Brain pericyte (primary cell): ENCODE data around the gene RELCH.

Source experiments
- DNase-seq: peaks from one replicate; pipeline ENCODE4 v3.0.0-alpha.2; 2012; ENCODE audit warnings: low read depth, low spot score

Gene RELCH

DNA sequence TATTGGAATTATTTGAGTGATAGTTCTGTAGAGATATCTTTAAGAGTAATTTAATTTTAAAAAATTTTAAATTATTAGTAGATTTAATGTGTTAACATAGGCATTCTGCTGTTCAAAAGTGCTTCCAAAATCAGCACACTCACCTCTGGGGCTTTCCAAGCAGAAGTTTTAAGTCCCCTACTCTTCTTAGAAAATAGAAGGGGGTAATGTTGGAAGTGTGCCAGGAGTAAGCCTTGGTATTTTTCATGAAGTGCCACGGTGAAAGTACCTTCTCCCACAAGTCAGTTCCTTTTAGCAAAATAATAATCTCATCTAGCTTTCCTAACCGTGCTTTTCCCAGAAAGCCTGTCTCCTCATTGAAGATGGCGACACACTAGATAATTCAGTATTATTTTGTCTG lies 134.1 kb downstream of the RELCH start:
- no peak for DNase-seq

DNA sequence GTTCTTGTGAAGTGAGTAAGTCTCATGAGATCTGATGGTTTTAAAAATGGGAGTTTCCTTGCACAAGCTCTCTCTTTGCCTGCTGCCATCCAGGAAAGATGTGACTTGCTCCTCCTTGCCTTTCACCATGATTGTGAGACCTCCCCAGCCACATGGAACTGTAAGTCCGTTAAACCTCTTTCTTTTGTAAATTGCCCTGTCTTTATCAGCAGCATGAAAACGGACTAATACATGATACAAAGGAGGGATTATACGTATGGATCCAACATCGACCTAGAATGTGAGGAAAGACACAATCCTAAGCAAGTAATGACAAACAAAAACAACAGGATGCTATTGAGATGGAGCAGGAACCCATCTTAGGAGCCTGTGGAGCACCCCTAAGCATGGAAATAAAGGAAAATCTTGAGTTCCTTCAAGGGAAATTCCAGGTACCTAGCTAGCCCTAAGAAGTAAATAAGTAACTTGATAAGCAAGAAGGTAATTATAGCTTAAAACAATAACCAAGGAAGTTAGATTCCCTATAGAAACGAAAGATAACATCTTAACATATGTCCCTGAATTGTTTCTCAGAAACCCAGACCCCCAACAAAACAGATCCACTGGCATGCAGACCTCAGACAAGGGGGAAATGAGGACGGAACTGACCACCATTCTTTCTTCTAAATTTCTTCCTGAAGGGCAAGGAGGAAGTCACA lies 136.6 kb downstream of the RELCH start:
- DNase-seq = no peak

DNA sequence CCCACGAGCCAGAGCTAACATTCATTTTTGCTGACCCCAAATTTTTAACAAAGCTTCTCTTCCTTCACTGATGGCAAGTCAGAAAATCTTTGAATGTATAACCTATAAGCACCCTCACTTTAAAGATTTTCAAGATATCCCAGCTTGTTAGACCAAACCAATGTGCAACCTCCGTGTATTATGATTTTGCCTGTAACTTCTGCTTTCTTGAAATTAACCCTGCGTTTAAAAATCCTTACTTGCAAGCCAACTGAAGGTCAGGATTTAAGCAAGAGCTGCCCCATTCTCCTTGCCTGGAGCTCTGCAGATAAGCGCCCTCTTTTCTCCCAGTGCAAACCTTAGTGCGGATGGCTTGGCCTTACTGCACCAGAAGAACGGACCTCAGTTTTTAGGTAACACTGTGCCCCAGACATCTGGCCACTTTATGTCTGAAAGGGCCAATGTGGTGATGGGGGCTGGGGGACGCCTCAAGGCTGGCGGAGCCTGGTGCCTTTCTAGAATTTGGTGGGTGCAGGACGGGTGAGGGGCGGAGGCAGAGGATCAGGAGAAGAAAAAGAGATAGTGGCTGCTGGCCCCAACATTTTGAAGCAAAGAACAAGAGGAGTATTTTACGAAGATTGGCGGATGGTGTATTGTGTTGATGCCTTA lies 137.2 kb downstream of the RELCH start:
- DNase-seq = no peak

- no peak for DNase-seq
Measured at GRCh38 chr18:62324917-62325805, 138.1 kb downstream of the RELCH start, which contains the start of gene TNFRSF11A. TNFRSF11A (plus strand) TSS chr18:62325310; CDS start chr18:62325353, 43 bp downstream.

DNA sequence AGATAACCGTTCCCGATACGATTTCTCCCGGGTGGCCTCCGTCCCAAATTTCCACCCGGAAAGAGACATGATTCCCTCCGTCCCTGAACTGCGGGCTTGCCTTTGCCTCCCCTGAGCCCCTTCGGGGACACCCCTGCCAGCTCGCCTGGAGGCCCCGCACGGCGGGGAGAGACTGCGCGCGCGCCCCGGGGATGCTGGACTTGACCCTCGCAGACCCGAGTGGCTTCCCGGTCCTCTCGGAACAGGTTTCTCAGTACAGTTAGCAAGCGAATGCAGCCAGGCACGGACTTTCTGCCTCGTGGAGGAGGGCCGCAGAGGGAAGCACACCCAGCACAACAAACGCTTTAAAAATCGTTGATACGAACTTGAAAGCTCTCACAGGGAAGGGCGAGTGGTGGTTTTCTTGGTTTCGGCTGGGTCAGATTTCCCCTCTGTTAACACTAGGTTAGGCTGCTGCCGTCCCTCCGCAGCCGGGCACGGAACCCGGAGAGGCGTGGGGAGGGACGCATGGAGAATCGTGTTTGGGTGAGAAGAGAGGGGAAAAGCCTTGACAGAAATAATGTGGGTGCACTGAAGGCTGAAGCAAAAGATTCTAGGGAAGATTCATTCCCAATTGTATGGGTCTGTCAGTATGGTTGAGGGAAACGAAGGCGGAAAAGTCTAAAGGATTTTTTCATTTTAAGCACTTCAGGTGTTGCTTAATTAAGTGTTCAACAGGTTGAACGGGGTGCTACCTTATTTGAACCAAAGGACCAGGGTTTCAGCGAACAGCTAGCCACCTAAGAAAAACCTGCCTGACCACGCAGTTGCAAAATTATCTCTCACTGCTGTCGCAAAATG lies 139.0 kb downstream of the RELCH start:
- no peak for DNase-seq

GRCh38 chr18:62326646-62327348 lies 139.7 kb downstream of the RELCH start:
- DNase-seq = no peak

- no peak for DNase-seq
Measured at GRCh38 chr18:62327977-62328376, 140.9 kb downstream of the RELCH start.

GRCh38 chr18:62328586-62329525 lies 141.8 kb downstream of the RELCH start:
- DNase-seq = no peak

GRCh38 chr18:62329691-62330454 lies 142.8 kb downstream of the RELCH start:
- DNase-seq = no peak

GRCh38 chr18:62330650-62331049 lies 143.6 kb downstream of the RELCH start:
- no peak for DNase-seq

- DNase-seq = no peak
Measured at GRCh38 chr18:62331581-62332356, 144.7 kb downstream of the RELCH start.

DNA sequence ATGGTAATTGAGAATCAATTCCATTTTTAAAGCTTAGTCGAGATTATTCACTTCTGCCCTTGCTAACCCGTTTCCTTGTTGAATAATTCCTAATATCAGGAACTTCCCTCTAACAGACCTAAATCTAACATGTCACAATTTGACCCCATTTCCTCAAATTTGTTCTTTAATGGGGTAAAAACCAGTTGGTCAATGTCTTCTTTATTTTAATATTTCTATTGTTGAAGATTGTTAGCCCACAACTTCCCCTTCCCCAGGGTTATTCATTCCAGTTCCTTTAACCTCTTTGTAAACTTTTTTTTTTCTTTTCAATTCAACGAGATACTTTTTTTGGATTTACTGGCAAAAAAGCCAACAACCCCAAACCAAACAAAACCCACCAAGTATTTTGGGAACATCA lies 145.4 kb downstream of the RELCH start:
- DNase-seq = no peak

- DNase-seq = no peak
Measured at GRCh38 chr18:62332964-62333695, 146.1 kb downstream of the RELCH start.

DNA sequence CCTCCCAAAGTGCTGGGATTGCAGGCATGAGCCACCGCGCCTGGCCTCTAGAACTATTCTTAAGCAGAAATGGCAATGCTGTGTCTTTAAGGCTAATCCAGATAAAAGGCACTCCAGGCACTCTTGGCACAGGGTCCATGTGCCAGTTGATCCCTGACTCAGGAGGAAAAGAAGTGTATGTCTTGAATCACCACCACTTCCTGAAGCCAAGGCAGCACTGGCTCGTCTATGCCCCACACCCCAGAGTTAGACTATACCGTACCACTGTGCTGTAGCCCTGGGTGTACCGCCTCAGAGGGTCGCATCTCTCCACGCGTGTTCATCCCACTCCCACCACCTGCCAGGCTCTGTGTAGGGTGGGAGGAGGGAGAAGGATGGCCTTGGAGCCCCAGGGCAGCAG lies 147.1 kb downstream of the RELCH start:
- DNase-seq = no peak

DNA sequence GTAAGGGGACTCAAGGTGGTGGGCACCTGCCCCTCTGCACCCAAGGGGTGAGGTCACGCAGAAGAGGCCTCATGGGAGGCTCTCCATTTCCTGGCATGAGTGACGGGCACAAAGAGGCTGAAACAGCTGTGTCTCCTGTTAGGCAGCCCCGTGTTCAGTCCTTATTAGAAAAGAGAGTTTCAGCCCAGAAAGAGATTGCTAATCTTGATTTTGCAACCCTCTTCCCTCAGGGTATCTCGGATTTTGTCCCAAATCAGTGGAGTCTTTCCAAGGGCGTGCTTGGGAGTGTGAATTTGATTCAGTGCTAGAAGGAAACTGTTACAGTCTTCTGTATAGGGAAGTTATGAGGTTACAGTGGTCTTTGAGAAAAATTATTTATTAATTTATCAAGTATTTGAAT lies 148.4 kb downstream of the RELCH start:
- no peak for DNase-seq

DNA sequence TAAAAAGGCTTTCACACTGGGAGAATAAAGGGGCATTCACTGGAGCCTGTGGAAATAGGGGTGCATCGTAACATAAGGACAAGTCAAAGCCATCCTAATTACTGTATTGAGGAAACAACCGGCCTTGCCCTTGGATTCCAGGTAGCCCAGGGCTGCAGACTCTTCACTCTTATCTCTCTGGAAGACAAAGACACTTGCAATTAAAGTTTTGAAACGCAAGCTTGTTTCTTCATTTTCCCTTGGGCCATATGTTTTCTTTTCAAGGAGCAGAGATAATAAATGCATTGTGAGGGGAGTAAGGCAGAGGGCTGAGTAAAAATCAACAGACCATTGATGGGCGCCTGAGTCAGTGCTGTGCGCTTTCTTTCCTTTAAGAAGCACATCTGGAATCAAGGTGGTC lies 149.6 kb downstream of the RELCH start:
- DNase-seq = no peak

DNA sequence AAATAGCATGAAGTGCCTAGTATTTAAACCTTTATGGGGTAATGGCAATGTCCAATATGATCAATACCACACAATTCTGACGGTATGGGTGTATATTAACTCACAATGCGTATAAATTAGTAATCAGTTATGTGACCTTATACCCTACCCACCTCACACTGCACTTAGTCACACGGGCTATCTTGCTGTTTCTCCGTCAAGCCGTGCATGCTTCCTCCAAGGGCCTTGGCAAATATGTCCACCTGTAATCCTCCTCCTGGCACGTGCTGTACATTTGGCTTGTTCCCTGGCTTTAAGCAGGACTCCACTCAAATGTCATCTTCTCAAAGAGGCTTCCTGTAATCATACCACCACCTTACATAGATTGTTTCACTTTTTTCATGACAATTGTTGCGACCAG lies 150.3 kb downstream of the RELCH start:
- no peak for DNase-seq
